ENCODE data around the gene ALDOA. TPM values are rescaled to one million over a fixed set of nuclear protein-coding genes. Genes with fewer than 3 reads are reported as not detected.

ALDOA gene
- total and polyA plus RNA-seq, 9 of the 15 experiments (the other 6 are each of a cell fraction or from before 2014, with no cell fraction given) = 311 to 2,224 (median 1,293) TPM

GRCh38 chr16:30060836-30061554 is 4.6 kb upstream of the ALDOA start:
- Histone ChIP-seq H3K79me2 (ENCODE audit: control insufficient read depth, insufficient read depth, low read length) (peaks cover 27% of the 10 kb centered on the region), H3K9ac (ENCODE audit: insufficient read depth in 1 of 2, low read depth in 2 of 2, low read length in 2 of 2) (peak overlapping the region in 1 of 2 experiments; percentile 89; a peak in 1 of 4 replicates), H3K27me3 (ENCODE audit: control insufficient read depth in 2 of 2, insufficient read depth in 2 of 2, low read length in 2 of 2) (no peaks in the 10 kb centered on the region), H3K36me3 (ENCODE audit: control insufficient read depth, insufficient read depth, low read length) (peaks cover under 1% of the 10 kb centered on the region; the same call in 1 of the 3 replicates), H3K4me2 (ENCODE audit: insufficient read depth, low read length) (no peak overlapping the region), H3K4me1 (replicated peaks in 1 of 2; ENCODE audit: control insufficient read depth in 2 of 2, insufficient read depth in 2 of 2, low read length in 2 of 2) (peaks cover 17 to 32% of the 10 kb centered on the region in 2 experiments), H3K27ac (ENCODE audit: extremely low read depth, low read depth, low read length) (no peak overlapping the region), H3K9me1 (ENCODE audit: control insufficient read depth, insufficient read depth, low read length) (no peaks in the 10 kb centered on the region), H2AFZ (ENCODE audit: low read depth, low read length) (no peak overlapping the region), H3K9me3 (replicated peaks; ENCODE audit: control insufficient read depth, insufficient read depth, low read depth, low read length) (no peaks in the 10 kb centered on the region), H4K20me1 (replicated peaks; ENCODE audit: control insufficient read depth, insufficient read depth, low read length) (peaks cover 2% of the 10 kb centered on the region), H3K4me3 (no peak overlapping the region)
- DNase-seq (ENCODE audit: extremely low read depth in 1 of 4, low spot score in 3 of 4) (peak in 2 of 4 experiments; percentile 16 to 49), ATAC-seq (no peak), FAIRE-seq (peak; percentile 57)
- BruUV-seq (replicated peaks) = no TSS peak
- in situ Hi-C loops (cut with MboI) = no loop called here
- 14% methylated on average over 2 of the region's 2 CpGs for WGBS (ENCODE audit: insufficient coverage, low coverage, missing lambda C conversion rate)
- intact Hi-C loops (cut with micrococcal nuclease) = loop anchor here (10.0 kb wide), 2 partner anchors 314 to 594 kb away; partner anchors contain the start of genes FBRS, MYL11, PRR14 and TBC1D10B
- ChIA-PET POLR2A (interaction anchor here (0.6 to 1.4 kb wide), 3 partner anchors 14 to 558 kb away, joined by 3 to 4 read pairs (median 4); partner anchors contain the start of gene TBX6), CTCF (ENCODE audit: low intra/inter-chr PET ratio) (no interaction called here)
- peak; percentile 2 for TF ChIP-seq MEIS2 (IDR thresholded peaks at IDR 0.05; ENCODE audit: partially characterized antibody)
- peak; percentile 34 for TF ChIP-seq TEAD4 (IDR thresholded peaks at IDR 0.05; ENCODE audit: low read length)
- TF ChIP-seq TEAD4 (CRISPR knock-in tag; IDR thresholded peaks at IDR 0.05; ENCODE audit: borderline replicate concordance) = no peak
- no peak for TF ChIP-seq ZNF174 (CRISPR knock-in tag; IDR thresholded peaks at IDR 0.05)
- TF ChIP-seq BRF1 (IDR thresholded peaks at IDR 0.05; ENCODE audit: borderline replicate concordance, extremely low read depth, insufficient read length) = no peak
- TF ChIP-seq CHAMP1 (IDR thresholded peaks at IDR 0.05) = no peak
- no peak for TF ChIP-seq THRA (IDR thresholded peaks at IDR 0.05)
- no peak for TF ChIP-seq LARP7 (IDR thresholded peaks at IDR 0.05)
- TF ChIP-seq RUNX1 (IDR thresholded peaks at IDR 0.05; ENCODE audit: low read depth) = no peak
- no peak for TF ChIP-seq SP1 (CRISPR knock-in tag; IDR thresholded peaks at IDR 0.05)
- TF ChIP-seq VEZF1 (CRISPR knock-in tag; IDR thresholded peaks at IDR 0.05) = peak; percentile 46; the same call in 1 of the 2 replicates
- peak; percentile 30 for TF ChIP-seq TAL1 (IDR thresholded peaks at IDR 0.05)
- TF ChIP-seq MITF (IDR thresholded peaks at IDR 0.05) = no peak
- TF ChIP-seq ARID1B (IDR thresholded peaks at IDR 0.05) = peak; percentile 51; the same call in 1 of the 2 replicates
- TF ChIP-seq HDAC1 (IDR thresholded peaks at IDR 0.05) = peak in 1 of 2 experiments; percentile 78; a peak in 2 of 4 replicates
- TF ChIP-seq ESRRA (IDR thresholded peaks at IDR 0.05; ENCODE audit: borderline replicate concordance, low read depth) = peak; percentile 49; the same call in 1 of the 2 replicates

Measured in K562 (cell line).